HuH-7 (cell line): Measurements from ENCODE around the gene MMP21.

Experiments
- DNase-seq: peaks from one replicate; pipeline ENCODE4 v3.0.0; 2011; ENCODE audit warnings: low spot score

MMP21 gene

GRCh38 chr10:125765835-125766234, 9.8 kb downstream of the MMP21 start:
- no peak for DNase-seq

- no peak for DNase-seq
Measured at GRCh38 chr10:125762692-125763648, 12.7 kb downstream of the MMP21 start.

- DNase-seq = no peak
Measured at GRCh38 chr10:125761961-125762360, 13.7 kb downstream of the MMP21 start.

- no peak for DNase-seq
Measured at GRCh38 chr10:125757742-125758141, 17.9 kb downstream of the MMP21 start.

GRCh38 chr10:125756853-125757487, 18.7 kb downstream of the MMP21 start:
- no peak for DNase-seq

GRCh38 chr10:125756196-125756595, 19.4 kb downstream of the MMP21 start:
- no peak for DNase-seq

GRCh38 chr10:125747417-125747816, 28.2 kb downstream of the MMP21 start:
- DNase-seq = no peak

GRCh38 chr10:125744909-125745308, 30.7 kb downstream of the MMP21 start:
- no peak for DNase-seq

GRCh38 chr10:125742465-125742864, 33.2 kb downstream of the MMP21 start:
- DNase-seq = no peak

- no peak for DNase-seq
Measured at GRCh38 chr10:125739994-125740679, 35.5 kb downstream of the MMP21 start.

- DNase-seq = no peak
Measured at GRCh38 chr10:125738206-125738605, 37.4 kb downstream of the MMP21 start.

- no peak for DNase-seq
Measured at GRCh38 chr10:125734823-125735222, 40.8 kb downstream of the MMP21 start.

- no peak for DNase-seq
Measured at GRCh38 chr10:125734148-125734547, 41.5 kb downstream of the MMP21 start.

GRCh38 chr10:125727436-125727835, 48.2 kb downstream of the MMP21 start:
- no peak for DNase-seq

GRCh38 chr10:125726914-125727313, 48.7 kb downstream of the MMP21 start:
- DNase-seq = no peak

GRCh38 chr10:125722811-125723210, 52.8 kb downstream of the MMP21 start:
- no peak for DNase-seq

- DNase-seq = no peak
Measured at GRCh38 chr10:125721035-125721434, 54.6 kb downstream of the MMP21 start.

- DNase-seq = no peak
Measured at GRCh38 chr10:125720002-125720382, 55.6 kb downstream of the MMP21 start.

- peak; percentile 87 for DNase-seq
Measured at GRCh38 chr10:125719173-125720001, 56.2 kb downstream of the MMP21 start, which contains the start of gene EDRF1. Gene EDRF1, plus strand, starts transcription at chr10:125719709. Its CDS starts 99 bp downstream, at chr10:125719808.
